Renal pelvis (tissue), 4 donors: ENCODE data around the gene XBP1. TPM values are rescaled to one million over a fixed set of nuclear protein-coding genes. Genes with fewer than 3 reads are reported as not detected.
"Not testable (repeated sequence)": the region's sequence is repeated elsewhere in the genome, so short reads cannot be mapped to it uniquely, and the experiment has no call there.

Experiments used
- DNase-seq: peaks from one replicate; pipeline ENCODE4 v3.0.0-alpha.2; 2013
- polyA plus RNA-seq, 3 donors: library from polyadenylated mRNA; unstranded; fragments of 120-200 nt; gene quantifications; one replicate each; pipeline ENCODE4 v1.2.1, GENCODE V29; 2013; ENCODE audit not compliant: insufficient read length in 3 of 3

Gene XBP1
- polyA plus RNA-seq, 3 donors = 136 to 156 (median 150) TPM

- no peak for DNase-seq
Observed at GRCh38 chr22:28761449-28761755, 39.0 kb downstream of the XBP1 start.

GRCh38 chr22:28759861-28760560, 40.4 kb downstream of the XBP1 start:
- DNase-seq = no peak

- not testable (repeated sequence) for DNase-seq
Observed at GRCh38 chr22:28754512-28754911, 45.9 kb downstream of the XBP1 start.

- no peak for DNase-seq
Observed at GRCh38 chr22:28750471-28750881, 49.9 kb downstream of the XBP1 start.

Other genes with a start within 250 kb of the XBP1 start
- 10 to 100 TPM; 31.4 to 47.3 (median 36.4) TPM for gene TTC28, start 120.7 kb downstream of the XBP1 start, polyA plus RNA-seq
- 10 to 100 TPM; 14.8 to 19.5 (median 17.5) TPM for gene CHEK2, start 58.7 kb downstream of the XBP1 start, polyA plus RNA-seq
- 10 to 100 TPM; 18.0 to 22.5 (median 21.9) TPM for gene HSCB, start 58.5 kb downstream of the XBP1 start, polyA plus RNA-seq
- gene CCDC117, start 27.9 kb downstream of the XBP1 start, polyA plus RNA-seq = 10 to 100 TPM; 34.2 to 42.4 (median 35.5) TPM
- gene ZNRF3, start 83.0 kb upstream of the XBP1 start, polyA plus RNA-seq = 10 to 100 TPM; 28.2 to 32.2 (median 31.5) TPM